Cardiac muscle cell (in vitro differentiated cells and primary cell): Measurements from ENCODE around the gene SLC39A8. TPM values are rescaled to one million over a fixed set of nuclear protein-coding genes. Genes with fewer than 3 reads are reported as not detected.

Experiments
- DNase-seq, 2 donors: peaks; one replicate each; pipeline versions ENCODE4 v3.0.0 to v3.0.0-alpha.2; 2010 to 2017; ENCODE audit warnings: low read depth in 1 of 2, low spot score in 1 of 2
- H3K27ac ChIP-seq: fragments of 200-600 bp; sonication (generic); 2 replicates; pipeline ENCODE4 v1.5.1; 2016
- H3K27me3 ChIP-seq: fragments of 200-600 bp; sonication (generic); 2 replicates; pipeline ENCODE4 v1.6.0; 2016; ENCODE audit warnings: control low read depth
- H3K36me3 ChIP-seq: fragments of 200-600 bp; sonication (generic); 2 replicates; pipeline ENCODE4 v1.5.1; 2016; ENCODE audit warnings: control low read depth
- H3K4me1 ChIP-seq: fragments of 200-600 bp; sonication (generic); 2 replicates; pipeline ENCODE4 v1.8.1; 2017; ENCODE audit warnings: low read depth, mild to moderate bottlenecking, mixed run types
- H3K4me3 ChIP-seq: fragments of 200-600 bp; sonication (generic); 2 replicates; pipeline ENCODE4 v1.5.1; 2016; ENCODE audit warnings: mild to moderate bottlenecking
- H3K9me3 ChIP-seq: fragments of 200-600 bp; sonication (generic); 2 replicates; pipeline ENCODE4 v1.5.1; 2017; ENCODE audit warnings: low read depth, mild to moderate bottlenecking, control low read depth
- polyA plus RNA-seq: library from polyadenylated mRNA; unstranded; fragments of >200 nt; fragmentation: Nextera tagmentation; extraction: Ambion mirVana; gene quantifications from 2 replicates; pipeline ENCODE4 v1.2.1, GENCODE V29; 2016
- total RNA-seq: library from RNA; depleted of rRNA; stranded (reverse); fragments of >200 nt; gene quantifications from 2 replicates; pipeline ENCODE4 v1.2.3, GENCODE V29; 2016
- TF ChIP-seq, protein P1 (sequence below): IDR thresholded peaks from 2 replicates; pipeline ENCODE4 v1.5.1; 2012; ENCODE audit warnings: low read depth, mild to moderate bottlenecking, low read length

The SLC39A8 gene
- total and polyA plus RNA-seq, 2 experiments from 2014 or later, result 18.5 to 20.4 TPM

DNA sequence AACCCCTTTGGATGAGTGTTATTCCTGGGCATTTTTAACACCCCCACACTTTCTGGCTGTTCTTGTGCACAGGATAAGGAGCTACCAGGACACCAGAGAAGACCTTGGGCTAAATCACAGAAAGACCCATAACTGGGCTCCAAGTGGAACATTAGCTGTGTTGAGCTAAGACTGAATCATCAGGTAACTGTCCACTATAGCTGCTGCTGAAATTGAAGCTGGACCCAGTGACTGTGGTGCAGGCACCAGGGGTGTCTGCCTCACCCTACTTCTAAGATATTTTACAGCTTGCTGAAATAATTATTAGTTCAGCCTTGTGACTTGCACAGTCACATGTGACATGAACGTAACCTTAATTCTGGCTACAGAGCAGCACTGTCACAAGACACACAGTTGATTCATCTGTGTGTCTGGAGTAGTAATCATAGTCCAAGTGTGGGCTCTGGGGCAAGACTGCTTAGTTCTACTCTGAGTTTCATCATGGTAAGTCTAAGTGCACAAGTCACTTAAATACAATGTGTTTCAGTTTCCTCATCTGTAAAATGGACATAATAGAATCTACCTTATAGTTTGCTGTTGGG lies 127.4 kb downstream of the SLC39A8 start:
- no peaks in the 10 kb centered on the region for H3K36me3 ChIP-seq

DNA sequence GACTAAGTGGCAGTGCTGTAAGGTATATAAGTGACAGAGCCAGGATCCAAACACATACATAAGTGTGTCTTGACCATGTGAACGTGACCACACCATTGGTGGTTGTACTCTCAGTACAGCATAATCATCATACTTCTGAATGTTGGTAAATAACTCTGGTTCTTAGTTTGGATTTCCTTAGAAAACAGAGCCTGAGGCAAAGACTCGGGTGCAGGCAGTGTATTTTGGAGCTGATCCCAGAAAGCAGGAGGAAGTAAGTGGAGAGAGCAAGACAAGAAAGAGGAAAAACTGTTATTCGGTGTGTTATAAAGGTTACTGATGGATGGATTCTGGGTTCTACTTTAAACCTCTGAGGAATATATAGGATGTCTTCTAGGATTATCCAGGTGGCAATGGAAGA lies 127.9 kb downstream of the SLC39A8 start:
- no peak overlapping the region for H3K4me3 ChIP-seq
- DNase-seq, result peak in 1 of 2 donors; percentile 2
- H3K4me1 ChIP-seq, result no peaks in the 10 kb centered on the region
- TF ChIP-seq, protein P1, sequence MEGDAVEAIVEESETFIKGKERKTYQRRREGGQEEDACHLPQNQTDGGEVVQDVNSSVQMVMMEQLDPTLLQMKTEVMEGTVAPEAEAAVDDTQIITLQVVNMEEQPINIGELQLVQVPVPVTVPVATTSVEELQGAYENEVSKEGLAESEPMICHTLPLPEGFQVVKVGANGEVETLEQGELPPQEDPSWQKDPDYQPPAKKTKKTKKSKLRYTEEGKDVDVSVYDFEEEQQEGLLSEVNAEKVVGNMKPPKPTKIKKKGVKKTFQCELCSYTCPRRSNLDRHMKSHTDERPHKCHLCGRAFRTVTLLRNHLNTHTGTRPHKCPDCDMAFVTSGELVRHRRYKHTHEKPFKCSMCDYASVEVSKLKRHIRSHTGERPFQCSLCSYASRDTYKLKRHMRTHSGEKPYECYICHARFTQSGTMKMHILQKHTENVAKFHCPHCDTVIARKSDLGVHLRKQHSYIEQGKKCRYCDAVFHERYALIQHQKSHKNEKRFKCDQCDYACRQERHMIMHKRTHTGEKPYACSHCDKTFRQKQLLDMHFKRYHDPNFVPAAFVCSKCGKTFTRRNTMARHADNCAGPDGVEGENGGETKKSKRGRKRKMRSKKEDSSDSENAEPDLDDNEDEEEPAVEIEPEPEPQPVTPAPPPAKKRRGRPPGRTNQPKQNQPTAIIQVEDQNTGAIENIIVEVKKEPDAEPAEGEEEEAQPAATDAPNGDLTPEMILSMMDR, result no peak
- no peaks in the 10 kb centered on the region for H3K9me3 ChIP-seq
- H3K36me3 ChIP-seq, result no peaks in the 10 kb centered on the region
- H3K27ac ChIP-seq, result no peak overlapping the region
- no peaks in the 10 kb centered on the region for H3K27me3 ChIP-seq

More for the DNA sequence above, 127.4 kb downstream of the SLC39A8 start:
- Histone ChIP-seq H3K4me1 (no peaks in the 10 kb centered on the region), H3K27me3 (no peaks in the 10 kb centered on the region), H3K4me3 (no peak overlapping the region), H3K27ac (no peak overlapping the region), H3K9me3 (no peaks in the 10 kb centered on the region)
- no peak for DNase-seq
- TF ChIP-seq, protein P1, result no peak

DNA sequence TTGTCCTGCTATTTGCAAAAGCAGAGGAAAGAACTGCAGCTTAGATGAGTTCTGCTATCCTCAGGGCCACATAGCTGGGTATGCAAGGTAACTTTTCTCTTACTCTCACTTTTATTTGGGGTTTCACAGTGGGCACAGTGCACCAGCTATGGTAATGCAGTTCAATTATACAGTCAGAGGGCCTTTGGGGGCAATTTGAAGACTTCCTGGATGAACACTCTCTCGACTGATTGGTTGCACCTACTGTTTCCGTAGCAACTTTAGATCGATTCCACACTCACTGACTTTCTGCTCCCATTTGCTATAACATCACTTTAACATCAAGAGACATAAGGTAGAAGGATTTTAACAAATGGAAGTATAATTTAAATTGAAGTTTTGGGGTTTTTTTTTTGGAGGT lies 128.6 kb downstream of the SLC39A8 start:
- no peak for DNase-seq
- H3K27ac ChIP-seq, result no peak overlapping the region
- no peak overlapping the region for H3K4me3 ChIP-seq
- H3K9me3 ChIP-seq, result no peaks in the 10 kb centered on the region
- H3K36me3 ChIP-seq, result no peaks in the 10 kb centered on the region
- H3K4me1 ChIP-seq, result no peaks in the 10 kb centered on the region
- H3K27me3 ChIP-seq, result no peaks in the 10 kb centered on the region
- TF ChIP-seq, protein P1, result no peak

DNA sequence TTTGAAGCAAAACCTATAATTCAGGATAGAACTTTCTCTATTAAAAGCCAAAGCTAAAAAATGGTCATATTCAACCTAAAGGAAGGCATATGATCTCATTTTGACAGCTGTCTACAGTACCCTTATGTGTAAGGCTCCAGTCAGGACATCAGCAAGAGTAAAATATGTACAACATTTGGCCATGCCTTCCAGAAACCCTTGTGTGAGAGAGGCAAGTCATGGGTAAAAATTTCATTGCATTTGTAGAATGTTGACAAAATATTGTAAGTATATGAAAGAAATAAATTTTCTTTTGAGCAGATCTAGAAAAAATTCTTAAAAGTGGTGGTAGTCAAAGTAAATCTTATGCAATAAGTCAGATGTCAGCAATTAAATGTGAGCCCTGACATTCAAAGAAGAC lies 132.3 kb downstream of the SLC39A8 start:
- TF ChIP-seq, protein P1, result no peak
- Histone ChIP-seq H3K27me3 (no peaks in the 10 kb centered on the region), H3K9me3 (no peaks in the 10 kb centered on the region), H3K4me3 (no peak overlapping the region), H3K36me3 (no peaks in the 10 kb centered on the region), H3K4me1 (no peaks in the 10 kb centered on the region), H3K27ac (no peak overlapping the region)
- no peak for DNase-seq

Other genes with a start within 250 kb of the SLC39A8 start
- gene NFKB1, start 155.9 kb upstream of the SLC39A8 start, total RNA-seq, result 17.1 and 26.6 TPM in 2 replicates
- gene NFKB1, start 155.9 kb upstream of the SLC39A8 start, polyA plus RNA-seq, result 15.5 and 21.8 TPM in 2 replicates